GM23248 (cell line): ENCODE results near the gene MRPL49. TPM values are rescaled to one million over a fixed set of nuclear protein-coding genes. Genes with fewer than 3 reads are reported as not detected.

ENCODE experiments used
- DNase-seq: peaks from one replicate; pipeline ENCODE4 v3.0.0-alpha.2; 2015
- H2AFZ ChIP-seq: fragments of 200-600 bp; sonication (generic); 2 replicates; pipeline ENCODE4 v1.6.1; 2016; ENCODE audit warnings: antibody characterized with exemption
- H3F3A ChIP-seq: fragments of 200-600 bp; sonication (generic); 2 replicates; pipeline ENCODE4 v1.6.1; 2016; ENCODE audit warnings: mild to moderate bottlenecking, antibody characterized with exemption, mixed run types; ENCODE audit not compliant: insufficient read depth
- H3K27ac ChIP-seq: fragments of 200-600 bp; sonication (generic); 2 replicates; pipeline ENCODE4 v1.5.1; 2016; ENCODE audit warnings: mild to moderate bottlenecking
- H3K27me3 ChIP-seq: fragments of 200-600 bp; sonication (generic); replicated peaks from 2 replicates; pipeline ENCODE4 v1.6.1; 2016; ENCODE audit warnings: mild to moderate bottlenecking; ENCODE audit not compliant: insufficient read depth
- H3K36me3 ChIP-seq: fragments of 200-600 bp; sonication (generic); 2 replicates; pipeline ENCODE4 v1.6.1; 2016; ENCODE audit warnings: low read depth, mild to moderate bottlenecking
- H3K4me1 ChIP-seq: fragments of 200-600 bp; sonication (generic); 2 replicates; pipeline ENCODE4 v1.6.1; 2016; ENCODE audit warnings: mild to moderate bottlenecking; ENCODE audit not compliant: insufficient read depth
- H3K4me2 ChIP-seq: fragments of 200-600 bp; sonication (generic); one replicate; pipeline ENCODE4 v1.6.1; 2016; ENCODE audit warnings: mild to moderate bottlenecking; ENCODE audit not compliant: unreplicated experiment
- H3K4me3 ChIP-seq: fragments of 200-600 bp; sonication (generic); 2 replicates; pipeline ENCODE4 v1.5.1; 2016; ENCODE audit warnings: mild to moderate bottlenecking
- H3K79me2 ChIP-seq: fragments of 200-600 bp; sonication (generic); 2 replicates; pipeline ENCODE4 v1.6.1; 2016; ENCODE audit warnings: mild to moderate bottlenecking; ENCODE audit not compliant: insufficient read depth
- H3K9ac ChIP-seq: fragments of 200-600 bp; sonication (generic); 2 replicates; pipeline ENCODE4 v1.6.1; 2016; ENCODE audit warnings: mild to moderate bottlenecking
- H3K9me2 ChIP-seq: fragments of 200-600 bp; sonication (generic); 2 replicates; pipeline ENCODE4 v1.6.1; 2016; ENCODE audit warnings: mixed run types, mild to moderate bottlenecking, moderate library complexity; ENCODE audit not compliant: insufficient read depth
- H3K9me3 ChIP-seq: fragments of 200-600 bp; sonication (generic); one replicate; pipeline ENCODE4 v1.6.1; 2017; ENCODE audit warnings: low read depth
- H4K20me1 ChIP-seq: fragments of 200-600 bp; sonication (generic); 2 replicates; pipeline ENCODE4 v1.6.0; 2016; ENCODE audit not compliant: insufficient read depth
- EZH2 ChIP-seq: fragments of 200-600 bp; sonication (generic); IDR thresholded peaks from 2 replicates; pipeline ENCODE4 v1.6.1; 2018; ENCODE audit warnings: antibody characterized with exemption, mild to moderate bottlenecking; ENCODE audit not compliant: insufficient read depth, poor library complexity, severe bottlenecking
- EZH2phosphoT487 ChIP-seq: fragments of 200-600 bp; sonication (generic); IDR thresholded peaks from 2 replicates; pipeline ENCODE4 v1.6.1; 2018; ENCODE audit warnings: antibody characterized with exemption, moderate library complexity, mild to moderate bottlenecking, low read depth; ENCODE audit not compliant: insufficient read depth
- WGBS, 2 experiments: methylation state at CpG; one replicate each; pipeline ENCODE4 v1.1.6; 2015 to 2017; ENCODE audit warnings: low lambda C conversion rate in 2 of 2, low coverage in 1 of 2; ENCODE audit errors: missing lambda C conversion rate in 2 of 2; 5-methylcytosine and 5-hydroxymethylcytosine counted together
- in situ Hi-C: fragments of 300-500 bp; cut with MboI; formaldehyde crosslinking; loops from 2 replicates; pipeline ENCODE4 v1.15.0; 2020
- polyA plus RNA-seq: library from polyadenylated mRNA; unstranded; fragments of >200 nt; fragmentation: Nextera tagmentation; extraction: Ambion mirVana; gene quantifications from 2 replicates; pipeline ENCODE4 v1.2.1, GENCODE V29; 2016
- total RNA-seq: library from RNA; depleted of rRNA; stranded (reverse); fragments of >200 nt; shearing (Covaris generic); gene quantifications from 2 replicates; pipeline ENCODE4 v1.2.3, GENCODE V29; 2014

The MRPL49 gene
- total and polyA plus RNA-seq, 2 experiments from 2014 or later: 53.3 to 78.4 TPM

GRCh38 chr11:65102142-65103095, 19.7 kb upstream of the MRPL49 start:
- H3K36me3 ChIP-seq: 0 out of 2 replicates have a peak, but pooled peaks cover 4% of the 10 kb centered on the region
- no peak for TF ChIP-seq EZH2phosphoT487
- no peak for TF ChIP-seq EZH2
- H3K9me2 ChIP-seq: no peaks in the 10 kb centered on the region
- H3K79me2 ChIP-seq: peaks cover 68% of the 10 kb centered on the region
- no peaks in the 10 kb centered on the region for H3F3A ChIP-seq
- H2AFZ ChIP-seq: no peak overlapping the region
- no peak overlapping the region for H3K4me2 ChIP-seq
- no peak overlapping the region for H3K9ac ChIP-seq
- in situ Hi-C loops: no loop called here
- no peaks in the 10 kb centered on the region for H3K27me3 ChIP-seq
- H4K20me1 ChIP-seq: no peaks in the 10 kb centered on the region
- H3K27ac ChIP-seq: no peak overlapping the region
- H3K4me3 ChIP-seq: no peak overlapping the region
- no peaks in the 10 kb centered on the region for H3K9me3 ChIP-seq
- peaks cover under 1% of the 10 kb centered on the region; the same call in 1 of the 2 replicates for H3K4me1 ChIP-seq
- 84 to 87% methylated on average over 8 of the region's 8 CpGs for WGBS, 2 experiments
- DNase-seq: no peak

- no peaks in the 10 kb centered on the region for H3K9me2 ChIP-seq
- H3K9ac ChIP-seq: no peak overlapping the region
- H3K27me3 ChIP-seq: no peaks in the 10 kb centered on the region
- no peak overlapping the region for H3K27ac ChIP-seq
- no peaks in the 10 kb centered on the region for H3K9me3 ChIP-seq
- H3K79me2 ChIP-seq: peaks cover 58% of the 10 kb centered on the region
- H3K4me1 ChIP-seq: no peaks in the 10 kb centered on the region
- TF ChIP-seq EZH2: no peak
- no peak for TF ChIP-seq EZH2phosphoT487
- no peaks in the 10 kb centered on the region for H4K20me1 ChIP-seq
- DNase-seq: no peak
- no peak overlapping the region for H3K4me2 ChIP-seq
- no peak overlapping the region for H3K4me3 ChIP-seq
- no peak overlapping the region for H2AFZ ChIP-seq
- in situ Hi-C loops: no loop called here
- no peaks in the 10 kb centered on the region for H3F3A ChIP-seq
- H3K36me3 ChIP-seq: 0 out of 2 replicates have a peak, but pooled peaks cover under 1% of the 10 kb centered on the region
Observed at GRCh38 chr11:65103476-65103875, 18.6 kb upstream of the MRPL49 start.

GRCh38 chr11:65104628-65105027, 17.5 kb upstream of the MRPL49 start:
- no peaks in the 10 kb centered on the region for H3K27me3 ChIP-seq
- no peaks in the 10 kb centered on the region for H3K36me3 ChIP-seq
- in situ Hi-C loops: no loop called here
- H2AFZ ChIP-seq: no peak overlapping the region
- WGBS, 2 experiments: 75 to 83% methylated on average over 4 of the region's 4 CpGs
- H4K20me1 ChIP-seq: no peaks in the 10 kb centered on the region
- H3K4me1 ChIP-seq: no peaks in the 10 kb centered on the region
- no peaks in the 10 kb centered on the region for H3K9me2 ChIP-seq
- H3K27ac ChIP-seq: no peak overlapping the region
- no peak overlapping the region for H3K4me3 ChIP-seq
- TF ChIP-seq EZH2 (no peak), EZH2phosphoT487 (no peak)
- no peaks in the 10 kb centered on the region for H3K9me3 ChIP-seq
- H3F3A ChIP-seq: no peaks in the 10 kb centered on the region
- peaks cover 46% of the 10 kb centered on the region for H3K79me2 ChIP-seq
- H3K9ac ChIP-seq: no peak overlapping the region
- DNase-seq: no peak
- H3K4me2 ChIP-seq: no peak overlapping the region

GRCh38 chr11:65107078-65107477, 15.0 kb upstream of the MRPL49 start:
- Histone ChIP-seq H3K27me3 (no peaks in the 10 kb centered on the region), H4K20me1 (no peaks in the 10 kb centered on the region), H3F3A (0 out of 2 replicates have a peak, but pooled peaks cover 6% of the 10 kb centered on the region), H3K9me3 (no peaks in the 10 kb centered on the region), H3K4me2 (no peak overlapping the region), H2AFZ (no peak overlapping the region), H3K4me3 (no peak overlapping the region), H3K9me2 (no peaks in the 10 kb centered on the region), H3K27ac (no peak overlapping the region), H3K79me2 (peaks cover 27% of the 10 kb centered on the region), H3K9ac (no peak overlapping the region), H3K4me1 (peaks cover 4% of the 10 kb centered on the region; the same call in 1 of the 2 replicates), H3K36me3 (no peaks in the 10 kb centered on the region)
- in situ Hi-C loops: no loop called here
- 92 to 95% methylated on average over 15 of the region's 15 CpGs for WGBS, 2 experiments
- DNase-seq: no peak
- TF ChIP-seq EZH2 (no peak), EZH2phosphoT487 (no peak)
